LNCaP clone FGC (cell line): Measurements from ENCODE around the gene TIMM9.
"Not testable (repeated sequence)": the region's sequence is repeated elsewhere in the genome, so short reads cannot be mapped to it uniquely, and the experiment has no call there.

Source experiments
- DNase-seq: peaks from one replicate; pipeline ENCODE4 v3.0.0-alpha.2; 2011; ENCODE audit warnings: low read depth
- H3K4me3 ChIP-seq: 2 replicates; pipeline ENCODE4 v1.5.1; 2011; ENCODE audit warnings: mild to moderate bottlenecking, low read depth, low read length, control low read depth
- CTCF ChIP-seq: IDR thresholded peaks from 2 replicates; pipeline ENCODE4 v1.5.1; 2012; ENCODE audit warnings: mild to moderate bottlenecking; ENCODE audit not compliant: control insufficient read depth, insufficient read depth; ENCODE audit errors: extremely low read depth

The TIMM9 gene

GRCh38 chr14:58367296-58367695 is 60.0 kb downstream of the TIMM9 start:
- peak; percentile 11 for DNase-seq
- no peak overlapping the region for H3K4me3 ChIP-seq
- no peak for TF ChIP-seq CTCF

GRCh38 chr14:58364316-58364715 is 63.0 kb downstream of the TIMM9 start:
- no peak for DNase-seq
- no peak for TF ChIP-seq CTCF
- H3K4me3 ChIP-seq: no peak overlapping the region

GRCh38 chr14:58362798-58363412 is 64.4 kb downstream of the TIMM9 start:
- TF ChIP-seq CTCF: peak; percentile 53
- no peak overlapping the region for H3K4me3 ChIP-seq
- DNase-seq: peak; percentile 23

DNA sequence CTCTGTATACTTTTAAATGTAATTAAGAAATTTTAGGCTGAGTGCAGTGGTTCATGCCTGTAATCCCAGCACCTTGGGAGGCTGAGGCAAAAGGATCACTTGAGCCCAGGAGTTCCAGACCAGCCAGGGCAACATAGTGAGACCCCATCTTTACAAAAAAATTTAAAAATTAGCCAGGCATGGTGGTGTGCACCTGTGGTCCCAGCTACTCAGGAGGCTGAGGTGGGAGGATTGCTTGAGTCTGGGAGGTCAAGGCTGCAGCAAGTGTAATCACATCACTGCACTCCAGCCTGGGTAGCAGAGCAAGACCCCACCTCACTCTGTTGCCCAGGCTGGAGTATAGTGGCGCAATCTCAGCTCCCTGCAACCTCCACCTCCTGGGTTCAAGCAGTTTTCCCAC is 65.1 kb downstream of the TIMM9 start:
- DNase-seq, H3K4me3 ChIP-seq: not testable (repeated sequence)
